HL-60 (cell line): ENCODE data around the gene CRYZL1.

Experiments used
- POLR2AphosphoS5 ChIP-seq: IDR thresholded peaks from 2 replicates; pipeline ENCODE4 v1.6.1; 2012; ENCODE audit warnings: low read depth
- TF ChIP-seq, protein P1 (sequence below): IDR thresholded peaks from one replicate; pipeline ENCODE4 v1.5.1; 2011; ENCODE audit warnings: low read length, control low read depth, inconsistent platforms; ENCODE audit not compliant: insufficient read depth

- TF ChIP-seq, protein P1, sequence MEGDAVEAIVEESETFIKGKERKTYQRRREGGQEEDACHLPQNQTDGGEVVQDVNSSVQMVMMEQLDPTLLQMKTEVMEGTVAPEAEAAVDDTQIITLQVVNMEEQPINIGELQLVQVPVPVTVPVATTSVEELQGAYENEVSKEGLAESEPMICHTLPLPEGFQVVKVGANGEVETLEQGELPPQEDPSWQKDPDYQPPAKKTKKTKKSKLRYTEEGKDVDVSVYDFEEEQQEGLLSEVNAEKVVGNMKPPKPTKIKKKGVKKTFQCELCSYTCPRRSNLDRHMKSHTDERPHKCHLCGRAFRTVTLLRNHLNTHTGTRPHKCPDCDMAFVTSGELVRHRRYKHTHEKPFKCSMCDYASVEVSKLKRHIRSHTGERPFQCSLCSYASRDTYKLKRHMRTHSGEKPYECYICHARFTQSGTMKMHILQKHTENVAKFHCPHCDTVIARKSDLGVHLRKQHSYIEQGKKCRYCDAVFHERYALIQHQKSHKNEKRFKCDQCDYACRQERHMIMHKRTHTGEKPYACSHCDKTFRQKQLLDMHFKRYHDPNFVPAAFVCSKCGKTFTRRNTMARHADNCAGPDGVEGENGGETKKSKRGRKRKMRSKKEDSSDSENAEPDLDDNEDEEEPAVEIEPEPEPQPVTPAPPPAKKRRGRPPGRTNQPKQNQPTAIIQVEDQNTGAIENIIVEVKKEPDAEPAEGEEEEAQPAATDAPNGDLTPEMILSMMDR, result no peak
- no peak for TF ChIP-seq POLR2AphosphoS5
Measured at GRCh38 chr21:33662046-33662445, 20.5 kb upstream of the CRYZL1 start.
